MM.1S (cell line): ENCODE results near the gene UQCRQ.
"Not testable (repeated sequence)": the region's sequence is repeated elsewhere in the genome, so short reads cannot be mapped to it uniquely, and the experiment has no call there.

ENCODE experiments used
- EZH2 ChIP-seq: fragments of 300-600 bp; sonication (generic); optimal IDR thresholded peaks from 2 replicates; pipeline ENCODE3; 2017; ENCODE audit warnings: low read depth, mild to moderate bottlenecking, antibody characterized with exemption, low read length, mixed read lengths
- EZH2phosphoT487 ChIP-seq: fragments of 300-600 bp; sonication (generic); IDR thresholded peaks from 2 replicates; pipeline ENCODE4 v1.6.1; 2018; ENCODE audit warnings: antibody characterized with exemption, low read length
- TF ChIP-seq, protein P1 (sequence below): fragments of 300-600 bp; sonication (generic); IDR thresholded peaks from 2 replicates; pipeline ENCODE4 v1.5.1; 2016; ENCODE audit warnings: antibody characterized with exemption, low read length, mixed read lengths

DNA sequence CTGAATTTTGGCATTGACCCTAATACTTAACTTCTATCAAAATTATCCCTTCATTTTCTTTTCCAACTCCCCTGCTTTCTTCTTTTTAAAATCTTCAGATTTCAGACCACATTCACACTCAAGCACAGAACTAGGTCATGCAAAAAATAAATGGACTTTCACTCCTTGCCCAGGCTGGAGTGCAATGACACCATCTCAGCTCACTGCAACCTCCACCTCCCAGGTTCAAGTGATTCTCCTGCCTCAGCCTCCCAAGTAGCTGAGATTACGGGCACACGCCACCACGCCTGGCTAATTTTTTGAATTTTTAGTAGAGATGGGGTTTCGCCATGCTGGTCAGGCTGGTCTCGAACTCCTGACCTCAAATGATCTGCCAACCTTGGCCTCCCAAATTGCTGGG, 11.4 kb upstream of the UQCRQ start:
- TF ChIP-seq, protein P1, sequence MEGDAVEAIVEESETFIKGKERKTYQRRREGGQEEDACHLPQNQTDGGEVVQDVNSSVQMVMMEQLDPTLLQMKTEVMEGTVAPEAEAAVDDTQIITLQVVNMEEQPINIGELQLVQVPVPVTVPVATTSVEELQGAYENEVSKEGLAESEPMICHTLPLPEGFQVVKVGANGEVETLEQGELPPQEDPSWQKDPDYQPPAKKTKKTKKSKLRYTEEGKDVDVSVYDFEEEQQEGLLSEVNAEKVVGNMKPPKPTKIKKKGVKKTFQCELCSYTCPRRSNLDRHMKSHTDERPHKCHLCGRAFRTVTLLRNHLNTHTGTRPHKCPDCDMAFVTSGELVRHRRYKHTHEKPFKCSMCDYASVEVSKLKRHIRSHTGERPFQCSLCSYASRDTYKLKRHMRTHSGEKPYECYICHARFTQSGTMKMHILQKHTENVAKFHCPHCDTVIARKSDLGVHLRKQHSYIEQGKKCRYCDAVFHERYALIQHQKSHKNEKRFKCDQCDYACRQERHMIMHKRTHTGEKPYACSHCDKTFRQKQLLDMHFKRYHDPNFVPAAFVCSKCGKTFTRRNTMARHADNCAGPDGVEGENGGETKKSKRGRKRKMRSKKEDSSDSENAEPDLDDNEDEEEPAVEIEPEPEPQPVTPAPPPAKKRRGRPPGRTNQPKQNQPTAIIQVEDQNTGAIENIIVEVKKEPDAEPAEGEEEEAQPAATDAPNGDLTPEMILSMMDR = not testable (repeated sequence)
- TF ChIP-seq EZH2phosphoT487, EZH2: not testable (repeated sequence)
